GM18907 (cell line): ENCODE measurements around the gene SURF4.
A peak's percentile ranks its signal among the peaks of the same experiment; 100 is the strongest.
"Not testable (repeated sequence)": the region's sequence is repeated elsewhere in the genome, so short reads cannot be mapped to it uniquely, and the experiment has no call there.

Experiments
- ATAC-seq: cut with Tn5 transposase; IDR thresholded peaks from one replicate; pipeline ENCODE4 v1.9.1; 2021; ENCODE audit warnings: mild to moderate bottlenecking, moderate library complexity; ENCODE audit not compliant: unreplicated experiment

The SURF4 gene

GRCh38 chr9:133335924-133336811 lies 39.7 kb downstream of the SURF4 start, which contains the start of gene SURF6:
Gene SURF6 (minus strand): TSS chr9:133336188. CDS start chr9:133336132, 56 bp downstream.
- peak; percentile 82 for ATAC-seq

- ATAC-seq: not testable (repeated sequence)
These were observed 41.0 kb downstream of the SURF4 start for GRCh38 chr9:133334888-133335287.

GRCh38 chr9:133334161-133334560 lies 41.7 kb downstream of the SURF4 start:
- ATAC-seq: no peak

GRCh38 chr9:133333566-133333965 lies 42.3 kb downstream of the SURF4 start:
- no peak for ATAC-seq

- no peak for ATAC-seq
These were observed 42.8 kb downstream of the SURF4 start for GRCh38 chr9:133333011-133333410.

- ATAC-seq: no peak
These were observed 43.5 kb downstream of the SURF4 start for GRCh38 chr9:133332381-133332730.

GRCh38 chr9:133331641-133332380 lies 44.0 kb downstream of the SURF4 start:
- ATAC-seq: no peak

GRCh38 chr9:133331221-133331620 lies 44.6 kb downstream of the SURF4 start:
- ATAC-seq: no peak

- not testable (repeated sequence) for ATAC-seq
These were observed 46.3 kb downstream of the SURF4 start for GRCh38 chr9:133329306-133330156.

GRCh38 chr9:133327834-133328484 lies 47.9 kb downstream of the SURF4 start:
- ATAC-seq: no peak

GRCh38 chr9:133327021-133327420 lies 48.8 kb downstream of the SURF4 start:
- ATAC-seq: not testable (repeated sequence)

GRCh38 chr9:133323991-133324703 lies 51.7 kb downstream of the SURF4 start:
- no peak for ATAC-seq

GRCh38 chr9:133323211-133323610 lies 52.6 kb downstream of the SURF4 start:
- no peak for ATAC-seq

GRCh38 chr9:133322701-133323100 lies 53.2 kb downstream of the SURF4 start:
- ATAC-seq: no peak

GRCh38 chr9:133321411-133321935 lies 54.4 kb downstream of the SURF4 start:
- ATAC-seq: no peak

GRCh38 chr9:133320421-133320881 lies 55.4 kb downstream of the SURF4 start:
- no peak for ATAC-seq

- not testable (repeated sequence) for ATAC-seq
These were observed 58.3 kb downstream of the SURF4 start for GRCh38 chr9:133317551-133317950.

- no peak for ATAC-seq
These were observed 59.9 kb downstream of the SURF4 start for GRCh38 chr9:133315997-133316396.
